Coronary artery (tissue), 2 donors: ENCODE measurements around the gene SP5.
A peak's percentile ranks its signal among the peaks of the same experiment; 100 is the strongest.

Experiments
- DNase-seq: peaks from one replicate; pipeline ENCODE4 v3.0.0-alpha.2; 2017; ENCODE audit warnings: low spot score
- H3K27ac ChIP-seq, 2 donors: fragments of 200-600 bp; sonication (generic); one replicate each; pipeline ENCODE4 v1.5.1; 2016 to 2019
- H3K4me3 ChIP-seq: fragments of 200-600 bp; sonication (generic); 2 replicates; pipeline ENCODE4 v1.5.1; 2016; ENCODE audit warnings: mild to moderate bottlenecking, moderate library complexity
- CTCF ChIP-seq: fragments of 200-600 bp; sonication (generic); IDR thresholded peaks from one replicate; pipeline ENCODE4 v1.5.1; 2019; ENCODE audit warnings: antibody characterized with exemption

Gene SP5

GRCh38 chr2:170715932-170716777 is 1.0 kb downstream of the SP5 start:
- no peak for DNase-seq
- no peak for TF ChIP-seq CTCF
- Histone ChIP-seq H3K4me3 (peak overlapping the region; percentile 70), H3K27ac (no peak overlapping the region)

GRCh38 chr2:170716851-170717598 is 1.9 kb downstream of the SP5 start:
- TF ChIP-seq CTCF, result peak; percentile 58
- no peak for DNase-seq
- peak overlapping the region; percentile 70 for H3K4me3 ChIP-seq
- H3K27ac ChIP-seq, result no peak overlapping the region

GRCh38 chr2:170717599-170717963 is 2.4 kb downstream of the SP5 start:
- Histone ChIP-seq H3K4me3 (peak overlapping the region; percentile 70), H3K27ac (no peak overlapping the region)
- no peak for TF ChIP-seq CTCF
- DNase-seq, result no peak

GRCh38 chr2:170717991-170718589 is 3.0 kb downstream of the SP5 start:
- TF ChIP-seq CTCF, result no peak
- no peak overlapping the region for H3K4me3 ChIP-seq
- no peak for DNase-seq
- H3K27ac ChIP-seq, result no peak overlapping the region

GRCh38 chr2:170719810-170720209 is 4.7 kb downstream of the SP5 start:
- TF ChIP-seq CTCF, result no peak
- Histone ChIP-seq H3K27ac (no peak overlapping the region), H3K4me3 (no peak overlapping the region)
- DNase-seq, result no peak

GRCh38 chr2:170721678-170722077 is 6.5 kb downstream of the SP5 start:
- Histone ChIP-seq H3K4me3 (no peak overlapping the region), H3K27ac (no peak overlapping the region)
- TF ChIP-seq CTCF, result no peak
- no peak for DNase-seq
